ENCODE results near the gene PARD6G. TPM values are rescaled to one million over a fixed set of nuclear protein-coding genes. Genes with fewer than 3 reads are reported as not detected.

PARD6G gene
- total RNA-seq, 1 donor from 2014 or later = 3.6 TPM

DNA sequence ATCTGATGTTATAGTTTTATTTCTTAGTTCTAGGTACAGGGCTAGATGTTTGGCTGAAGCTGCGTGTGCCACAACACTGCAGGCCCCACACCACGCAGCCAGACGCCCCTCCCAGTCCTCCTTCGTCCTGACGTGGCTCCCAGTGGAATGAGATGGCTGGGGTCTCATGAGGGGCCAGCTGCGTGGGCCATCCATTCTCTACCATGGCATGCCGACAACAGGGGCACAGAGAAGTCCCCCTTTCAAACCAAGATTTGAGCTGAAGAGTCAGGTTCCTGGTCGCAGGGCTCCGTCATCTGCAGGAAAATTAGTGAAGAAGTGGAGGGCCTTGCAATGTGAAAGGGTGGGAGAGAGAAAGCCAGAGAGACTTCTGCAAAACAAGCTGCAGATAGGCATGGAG is 64.5 kb downstream of the PARD6G start:
- TF ChIP-seq, protein P1, sequence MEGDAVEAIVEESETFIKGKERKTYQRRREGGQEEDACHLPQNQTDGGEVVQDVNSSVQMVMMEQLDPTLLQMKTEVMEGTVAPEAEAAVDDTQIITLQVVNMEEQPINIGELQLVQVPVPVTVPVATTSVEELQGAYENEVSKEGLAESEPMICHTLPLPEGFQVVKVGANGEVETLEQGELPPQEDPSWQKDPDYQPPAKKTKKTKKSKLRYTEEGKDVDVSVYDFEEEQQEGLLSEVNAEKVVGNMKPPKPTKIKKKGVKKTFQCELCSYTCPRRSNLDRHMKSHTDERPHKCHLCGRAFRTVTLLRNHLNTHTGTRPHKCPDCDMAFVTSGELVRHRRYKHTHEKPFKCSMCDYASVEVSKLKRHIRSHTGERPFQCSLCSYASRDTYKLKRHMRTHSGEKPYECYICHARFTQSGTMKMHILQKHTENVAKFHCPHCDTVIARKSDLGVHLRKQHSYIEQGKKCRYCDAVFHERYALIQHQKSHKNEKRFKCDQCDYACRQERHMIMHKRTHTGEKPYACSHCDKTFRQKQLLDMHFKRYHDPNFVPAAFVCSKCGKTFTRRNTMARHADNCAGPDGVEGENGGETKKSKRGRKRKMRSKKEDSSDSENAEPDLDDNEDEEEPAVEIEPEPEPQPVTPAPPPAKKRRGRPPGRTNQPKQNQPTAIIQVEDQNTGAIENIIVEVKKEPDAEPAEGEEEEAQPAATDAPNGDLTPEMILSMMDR (conservative IDR thresholded peaks at IDR 0.05; ENCODE audit: low read depth, low read length) = no peak
- H3K4me3 ChIP-seq (ENCODE audit: low read depth, low read length) = no peak overlapping the region
- DNase-seq (ENCODE audit: low read depth) = no peak

GRCh38 chr18:80181642-80182461 is 65.5 kb downstream of the PARD6G start:
- no peak for DNase-seq (ENCODE audit: low read depth)
- TF ChIP-seq, protein P1 (conservative IDR thresholded peaks at IDR 0.05; ENCODE audit: low read depth, low read length) = no peak
- H3K4me3 ChIP-seq (ENCODE audit: low read depth, low read length) = no peak overlapping the region

DNA sequence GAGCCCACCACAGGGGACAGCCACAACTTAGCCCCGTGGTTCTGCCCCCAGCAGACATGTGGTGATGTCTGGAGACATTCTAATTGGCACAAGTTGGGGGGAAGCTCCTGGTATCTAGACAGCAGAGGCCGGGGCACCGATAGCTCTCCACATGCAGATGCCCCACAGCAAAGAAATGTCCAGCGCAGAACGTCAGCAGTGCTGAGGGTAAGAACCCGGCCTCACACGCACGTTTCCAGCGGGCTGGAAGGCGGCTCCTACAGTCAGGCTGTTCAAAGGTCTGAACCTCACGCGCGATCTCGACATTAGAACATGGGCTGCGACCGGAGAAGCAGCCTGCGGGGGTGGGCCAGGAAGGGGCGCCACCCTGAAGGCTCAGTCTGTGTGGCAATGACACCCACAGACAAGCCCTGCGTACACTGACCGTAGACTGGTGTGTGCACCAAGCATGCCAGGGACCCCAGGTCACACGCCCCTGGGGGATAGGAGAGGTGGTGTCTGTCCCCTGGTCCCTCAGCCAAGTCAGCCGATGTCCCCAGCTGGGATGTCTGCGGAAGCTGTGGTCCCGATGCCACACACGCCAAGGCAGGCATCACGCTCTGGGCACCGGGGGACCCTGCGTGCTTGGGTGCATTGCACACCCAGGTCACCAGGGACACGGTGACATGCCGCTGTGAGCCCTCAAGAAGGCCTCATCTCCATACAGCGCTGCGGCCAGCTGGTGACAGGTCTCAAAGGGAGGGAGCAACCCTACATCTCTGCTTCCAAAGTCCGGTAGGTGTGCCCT is 66.3 kb downstream of the PARD6G start:
- TF ChIP-seq, protein P1 (conservative IDR thresholded peaks at IDR 0.05; ENCODE audit: low read depth, low read length) = no peak
- no peak overlapping the region for H3K4me3 ChIP-seq (ENCODE audit: low read depth, low read length)
- DNase-seq (ENCODE audit: low read depth) = no peak

GRCh38 chr18:80179857-80180558 is 67.3 kb downstream of the PARD6G start:
- H3K4me3 ChIP-seq (ENCODE audit: low read depth, low read length) = no peak overlapping the region
- TF ChIP-seq, protein P1 (conservative IDR thresholded peaks at IDR 0.05; ENCODE audit: low read depth, low read length) = no peak
- no peak for DNase-seq (ENCODE audit: low read depth)

DNA sequence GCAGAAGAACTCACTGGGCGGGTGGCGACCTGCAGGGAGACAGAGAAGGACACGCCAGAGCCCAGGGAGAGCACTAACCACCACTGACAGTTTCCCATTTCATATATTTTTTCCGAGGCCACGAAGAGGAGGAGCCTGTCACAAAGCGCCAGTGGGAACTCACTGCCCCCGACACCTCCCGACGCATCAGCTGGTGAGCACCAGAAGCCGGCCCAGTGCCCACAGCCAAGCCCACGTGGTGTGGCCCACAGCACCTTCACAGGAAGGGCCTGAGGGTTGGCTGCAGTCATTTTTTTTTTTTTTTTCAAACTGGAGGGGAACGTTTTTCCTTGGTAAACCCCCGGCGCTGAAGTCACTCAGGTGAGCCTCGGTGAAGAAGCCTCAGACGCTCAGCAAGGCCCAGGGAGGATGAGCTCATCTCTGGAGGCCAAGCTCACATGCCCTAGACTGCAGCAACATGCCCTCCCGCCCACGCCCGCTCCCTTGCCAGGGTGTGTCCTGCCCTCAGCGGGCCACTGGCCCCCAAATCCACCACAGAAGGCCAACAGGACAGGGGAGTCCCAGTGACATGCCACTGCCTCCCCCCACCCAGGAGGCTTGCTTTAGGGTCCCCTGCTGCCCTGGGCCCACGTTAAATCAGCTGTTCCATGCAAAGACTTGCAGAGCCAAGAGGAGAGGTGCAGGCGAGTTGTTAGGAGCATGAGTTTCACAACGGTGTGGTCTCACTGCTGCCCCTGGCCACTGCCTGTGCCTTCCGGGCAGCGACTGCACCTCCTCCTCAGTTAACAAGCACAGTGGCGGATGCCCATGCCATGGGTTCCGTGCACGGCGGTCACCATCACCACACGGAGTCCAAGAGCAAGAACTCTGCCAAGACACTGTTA is 68.1 kb downstream of the PARD6G start:
- TF ChIP-seq, protein P1 (conservative IDR thresholded peaks at IDR 0.05; ENCODE audit: low read depth, low read length) = no peak
- no peak overlapping the region for H3K4me3 ChIP-seq (ENCODE audit: low read depth, low read length)
- DNase-seq (ENCODE audit: low read depth) = no peak

DNA sequence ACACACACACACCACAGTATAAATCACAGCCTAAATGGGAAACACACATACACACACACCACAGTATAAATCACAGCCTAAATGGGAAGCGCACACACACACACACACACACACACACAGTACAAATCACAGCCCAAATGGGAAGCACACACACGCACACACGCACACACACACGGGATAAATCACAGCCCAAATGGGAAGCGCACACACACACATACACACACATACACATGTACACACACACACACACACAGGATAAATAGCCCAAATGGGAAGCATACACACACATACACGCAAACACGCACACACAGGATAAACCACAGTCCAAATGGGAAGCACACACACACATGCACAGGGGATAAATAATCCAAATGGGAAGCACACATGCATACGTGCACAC is 70.2 kb downstream of the PARD6G start:
- DNase-seq (ENCODE audit: low read depth) = no peak
- no peak overlapping the region for H3K4me3 ChIP-seq (ENCODE audit: low read depth, low read length)
- TF ChIP-seq, protein P1 (conservative IDR thresholded peaks at IDR 0.05; ENCODE audit: low read depth, low read length) = no peak

Measured in epithelial cell of proximal tubule (primary cell).